D721Med (cell line): Measurements from ENCODE around the gene ATG16L1.
A peak's percentile ranks its signal among the peaks of the same experiment; 100 is the strongest.

Experiments used
- DNase-seq: peaks from one replicate; pipeline ENCODE4 v3.0.0; 2011; ENCODE audit warnings: low spot score; ENCODE audit not compliant: insufficient read length
- FAIRE-seq: peaks from 2 replicates; lab custom pipeline; 2011; peaks lifted over from hg19 to GRCh38; lab: Jason Lieb, UNC
- CTCF ChIP-seq: IDR thresholded peaks from 2 replicates; pipeline ENCODE4 v1.5.1; 2012; ENCODE audit warnings: mild to moderate bottlenecking, control low read depth; ENCODE audit not compliant: insufficient read depth; ENCODE audit errors: missing control alignments

ATG16L1 gene

GRCh38 chr2:233264667-233265066 lies 13.2 kb downstream of the ATG16L1 start:
- no peak for TF ChIP-seq CTCF
- DNase-seq (no peak), FAIRE-seq (peak; percentile 11)

GRCh38 chr2:233265899-233266431 lies 14.5 kb downstream of the ATG16L1 start:
- FAIRE-seq = peak; percentile 87
- DNase-seq = no peak
- TF ChIP-seq CTCF = no peak

GRCh38 chr2:233266481-233266880 lies 15.0 kb downstream of the ATG16L1 start:
- FAIRE-seq = peak; percentile 38
- no peak for DNase-seq
- TF ChIP-seq CTCF = no peak

- FAIRE-seq (no peak), DNase-seq (no peak)
- no peak for TF ChIP-seq CTCF
These were observed 16.2 kb downstream of the ATG16L1 start for GRCh38 chr2:233267516-233268245.

GRCh38 chr2:233270366-233270765 lies 18.9 kb downstream of the ATG16L1 start:
- DNase-seq (no peak), FAIRE-seq (no peak)
- TF ChIP-seq CTCF = no peak

GRCh38 chr2:233270951-233271350 lies 19.5 kb downstream of the ATG16L1 start:
- no peak for FAIRE-seq
- DNase-seq = no peak
- TF ChIP-seq CTCF = no peak

- DNase-seq (no peak), FAIRE-seq (no peak)
- no peak for TF ChIP-seq CTCF
These were observed 20.2 kb downstream of the ATG16L1 start for GRCh38 chr2:233271693-233272092.
